Skin of body (tissue), 2 donors: ENCODE results near the gene CALCA. TPM values are rescaled to one million over a fixed set of nuclear protein-coding genes. Genes with fewer than 3 reads are reported as not detected.

Experiments
- DNase-seq: peaks from one replicate; lab custom pipeline; 2025; lab: John Stamatoyannopoulos, UW
- total RNA-seq: library from RNA; depleted of rRNA; stranded (reverse); fragments of >200 nt; gene quantifications from one replicate; pipeline ENCODE4 v1.2.3, GENCODE V29; 2014

The CALCA gene
- total RNA-seq, 1 donor from 2014 or later: not detected

DNA sequence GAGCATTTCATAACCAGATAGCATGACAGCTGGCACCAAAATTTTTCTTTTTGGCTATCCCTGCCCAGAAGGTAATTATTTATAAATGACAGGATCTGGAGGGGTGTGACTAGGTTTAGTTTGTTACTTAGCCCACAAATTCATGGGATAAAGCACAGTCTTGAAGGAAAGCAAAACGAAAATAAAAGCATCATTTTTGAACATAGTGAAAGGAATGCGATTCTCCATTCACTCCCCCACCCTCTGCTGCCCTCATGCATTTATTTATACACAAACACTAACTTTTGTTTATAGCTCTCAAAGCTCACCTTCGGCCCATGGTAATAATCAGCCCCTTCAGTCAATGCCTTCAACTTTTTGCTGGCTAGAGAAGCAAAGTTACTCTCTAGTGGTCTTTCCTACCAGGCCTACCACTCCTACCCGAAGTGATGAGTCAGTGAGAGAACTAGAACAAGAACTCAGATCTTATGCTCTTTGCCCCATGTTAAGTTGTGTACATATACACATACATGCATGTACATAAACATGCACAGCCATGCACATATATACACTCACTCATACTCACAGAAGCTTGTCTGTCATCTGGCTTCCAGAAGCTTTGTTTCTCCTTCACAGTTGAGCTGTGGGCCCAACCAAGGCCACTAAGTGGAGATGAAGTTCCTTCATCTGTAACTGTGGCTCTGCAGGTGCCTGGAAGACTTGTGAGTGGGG lies 22.6 kb downstream of the CALCA start:
- DNase-seq: no peak

DNA sequence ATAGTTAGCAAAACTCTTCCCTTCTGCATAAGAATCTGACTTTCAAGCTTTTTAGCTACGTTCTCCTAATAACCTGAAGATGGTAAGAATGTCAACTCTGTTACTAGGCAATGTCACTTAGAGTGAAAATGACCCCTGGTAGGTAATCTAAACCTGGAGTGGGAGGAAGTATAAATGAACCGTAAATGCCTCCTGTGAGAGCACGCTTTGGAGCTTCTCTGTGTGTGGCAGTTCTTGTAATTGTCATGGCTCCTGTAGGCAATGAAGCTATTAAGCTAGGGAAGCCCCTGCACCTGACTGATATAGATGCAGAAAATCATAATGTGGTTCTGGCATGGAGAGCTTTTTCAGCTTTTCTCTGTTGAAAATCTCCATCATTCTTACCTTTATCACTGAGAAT lies 29.4 kb downstream of the CALCA start:
- no peak for DNase-seq

DNA sequence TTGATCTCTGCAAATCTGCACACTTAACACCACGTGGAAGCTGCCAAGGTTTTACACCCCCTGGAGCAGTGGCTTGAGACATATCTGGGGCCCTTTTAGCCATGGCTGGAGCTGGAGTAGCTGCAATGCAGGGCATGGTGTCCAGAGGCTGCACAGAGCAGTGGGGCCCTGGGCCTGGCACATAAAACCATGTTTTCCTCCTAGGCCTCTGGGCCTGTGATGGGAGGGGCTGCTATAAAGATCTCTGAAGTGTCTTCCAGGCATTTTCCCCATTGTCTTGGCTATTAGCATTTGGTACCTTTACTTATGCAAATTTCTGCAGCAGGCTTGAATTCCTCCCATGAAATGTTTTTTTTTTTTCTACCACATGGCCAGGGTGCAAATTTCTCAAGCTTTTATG lies 33.2 kb downstream of the CALCA start:
- DNase-seq: no peak

DNA sequence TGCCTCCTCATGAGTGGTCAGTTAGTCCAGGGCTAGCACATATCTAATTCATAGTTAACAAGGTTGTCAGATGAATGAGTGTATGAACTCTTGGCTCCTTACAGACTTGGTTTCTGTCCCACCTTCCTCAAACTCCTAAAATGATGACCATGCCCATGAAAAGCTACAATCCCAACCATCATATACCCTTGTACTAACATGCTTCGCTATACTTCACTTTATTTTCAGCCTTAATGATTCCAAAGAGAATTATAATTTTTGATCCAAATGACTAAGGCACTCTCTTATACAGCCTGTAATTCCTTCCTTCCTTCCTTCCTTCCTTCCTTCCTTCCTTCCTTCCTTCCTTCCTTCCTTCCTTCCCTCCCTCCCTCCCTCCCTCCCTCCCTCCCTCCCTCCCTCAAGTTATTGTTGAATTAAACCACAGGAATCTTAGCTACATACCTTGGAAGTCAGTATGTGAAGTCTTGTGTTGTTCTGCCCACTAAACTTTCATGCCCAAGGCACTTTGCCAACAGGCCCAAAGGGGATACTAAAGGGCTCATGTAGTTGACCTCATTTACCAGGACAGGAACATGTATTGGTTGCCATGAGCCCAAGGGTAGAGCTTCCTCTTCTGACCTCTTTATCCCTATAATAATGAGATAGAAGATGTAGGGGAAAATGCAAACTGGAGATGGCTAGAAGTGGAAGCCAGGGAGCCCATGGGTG lies 37.4 kb downstream of the CALCA start:
- DNase-seq: no peak

DNA sequence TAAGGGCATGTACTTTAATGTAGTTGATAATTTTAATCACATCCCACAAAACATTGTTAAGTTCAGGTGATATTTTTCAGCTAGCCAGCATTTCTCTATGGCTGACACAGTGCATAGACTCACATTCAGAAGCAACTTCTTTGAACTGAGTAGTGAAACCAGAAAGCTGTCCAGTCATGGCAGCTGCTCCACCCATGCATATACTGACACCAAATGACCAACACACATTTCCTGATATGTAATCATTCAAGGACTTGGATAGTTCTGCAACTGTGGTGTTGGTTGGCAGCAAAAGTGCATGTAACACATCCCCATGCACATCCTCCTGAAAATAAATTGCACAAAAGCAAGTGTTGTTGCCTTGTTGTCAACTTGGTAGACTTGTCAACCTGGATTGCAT lies 39.7 kb downstream of the CALCA start:
- DNase-seq: no peak

DNA sequence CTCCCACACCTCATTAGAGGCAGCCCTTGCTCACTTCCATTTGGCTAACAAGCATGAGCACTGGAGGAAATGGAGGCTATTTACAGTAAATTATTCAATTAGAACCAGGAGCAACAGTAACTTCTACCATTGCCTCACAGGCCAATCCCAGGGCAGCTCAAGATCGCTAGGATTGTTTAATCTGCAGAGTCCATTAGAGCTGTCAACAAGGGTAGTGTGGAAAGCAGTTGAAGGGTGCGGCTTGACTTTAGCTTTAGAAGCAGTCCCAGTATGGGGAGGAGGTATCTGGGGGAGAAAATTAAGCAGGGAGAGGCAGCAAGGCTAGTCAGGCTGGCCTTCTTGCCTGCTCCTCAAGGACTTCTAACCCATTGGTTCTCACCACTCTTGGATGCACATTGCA lies 41.8 kb downstream of the CALCA start:
- DNase-seq: no peak

DNA sequence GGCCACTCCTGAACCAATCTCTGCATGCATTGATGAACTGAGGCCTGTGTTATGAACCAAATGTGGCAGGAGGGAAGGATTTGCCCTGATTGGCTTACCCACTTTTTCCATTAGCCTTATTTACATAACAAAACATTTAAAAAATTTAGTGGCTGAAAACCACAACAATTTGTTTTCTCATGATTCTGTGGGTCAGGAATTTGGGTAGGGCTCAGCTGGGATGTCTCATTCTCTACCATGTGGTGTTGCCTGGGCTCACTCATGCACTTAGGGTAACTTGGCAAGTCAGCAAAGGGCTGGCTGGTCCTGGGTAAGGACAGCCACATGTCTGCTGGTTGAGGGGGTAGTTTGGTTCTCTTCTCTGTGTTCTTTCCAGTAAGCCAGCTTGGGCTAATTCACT lies 45.0 kb downstream of the CALCA start:
- no peak for DNase-seq

DNA sequence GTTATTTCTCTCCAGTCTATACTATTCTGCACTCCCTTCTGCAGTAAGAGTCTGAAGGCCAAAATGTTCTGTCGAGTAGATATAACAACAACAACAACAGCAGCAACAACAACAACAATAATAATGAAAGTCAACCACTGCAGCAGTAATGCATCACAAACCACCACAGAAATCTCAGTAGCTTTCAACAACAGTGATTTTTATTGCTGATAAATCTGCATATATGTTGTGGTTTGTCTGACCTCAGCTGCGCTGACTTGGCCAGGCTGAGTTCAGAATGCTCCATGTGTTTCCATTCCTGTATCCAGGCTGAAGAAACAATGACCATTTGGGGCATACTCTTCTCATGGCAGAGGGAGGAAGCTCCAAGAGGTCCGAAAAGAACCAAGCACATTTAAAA lies 47.8 kb downstream of the CALCA start:
- no peak for DNase-seq

Other genes starting within 250 kb of the CALCA start
- 10.9 TPM for gene CYP2R1, start 80.1 kb downstream of the CALCA start, total RNA-seq
- gene CALCB, start 101.2 kb upstream of the CALCA start, total RNA-seq: 0.20 TPM
- 2.3 TPM for gene INSC, start 142.6 kb upstream of the CALCA start, total RNA-seq